Spinal cord (tissue), 10 donors: ENCODE measurements around the gene TBC1D2B. TPM values are rescaled to one million over a fixed set of nuclear protein-coding genes. Genes with fewer than 3 reads are reported as not detected.
A peak's percentile ranks its signal among the peaks of the same experiment; 100 is the strongest.

Experiments
- DNase-seq, 6 donors: peaks; one replicate each; pipeline versions ENCODE4 v3.0.0 to v3.0.0-alpha.2; 2013 to 2015; ENCODE audit warnings: low spot score in 6 of 6, low read depth in 4 of 6
- H3K27ac ChIP-seq: one replicate; pipeline ENCODE4 v1.5.1; 2013; ENCODE audit warnings: low read depth, low read length, control low read depth
- H3K27me3 ChIP-seq: one replicate; pipeline ENCODE4 v1.6.1; 2013; ENCODE audit warnings: low read length; ENCODE audit not compliant: control insufficient read depth, insufficient read depth
- H3K36me3 ChIP-seq: one replicate; pipeline ENCODE4 v1.6.1; 2013; ENCODE audit warnings: low read length; ENCODE audit not compliant: control insufficient read depth, insufficient read depth
- H3K4me1 ChIP-seq: one replicate; pipeline ENCODE4 v1.6.1; 2013; ENCODE audit warnings: low read length; ENCODE audit not compliant: control insufficient read depth, insufficient read depth
- H3K4me3 ChIP-seq: one replicate; pipeline ENCODE4 v1.5.1; 2013; ENCODE audit warnings: low read depth, low read length, control low read depth
- H3K9me3 ChIP-seq: one replicate; pipeline ENCODE4 v1.6.1; 2013; ENCODE audit warnings: low read length; ENCODE audit not compliant: control insufficient read depth, insufficient read depth
- WGBS: methylation state at CpG from one replicate; pipeline ENCODE4 v1.1.5; 2013; ENCODE audit warnings: missing lambda C conversion rate; ENCODE audit not compliant: insufficient coverage; 5-methylcytosine and 5-hydroxymethylcytosine counted together
- polyA plus RNA-seq, 2 donors: library from polyadenylated mRNA; unstranded; fragments of 120-200 nt; gene quantifications; one replicate each; pipeline ENCODE4 v1.2.1, GENCODE V29; 2013; ENCODE audit not compliant: insufficient read length in 2 of 2
- total RNA-seq, 2 donors: library from RNA; depleted of rRNA in 1 of 2; stranded (reverse); fragments of 120-200 nt in 1 of 2; fragments of >200 nt in 1 of 2; gene quantifications; one replicate each; pipeline versions ENCODE4 v1.2.3 to v1.2.4, GENCODE V29; 2013 to 2014
- donor health status: healthy.

The TBC1D2B gene
- total and polyA plus RNA-seq, 4 donors = 21.0 to 41.7 (median 27.6) TPM

DNA sequence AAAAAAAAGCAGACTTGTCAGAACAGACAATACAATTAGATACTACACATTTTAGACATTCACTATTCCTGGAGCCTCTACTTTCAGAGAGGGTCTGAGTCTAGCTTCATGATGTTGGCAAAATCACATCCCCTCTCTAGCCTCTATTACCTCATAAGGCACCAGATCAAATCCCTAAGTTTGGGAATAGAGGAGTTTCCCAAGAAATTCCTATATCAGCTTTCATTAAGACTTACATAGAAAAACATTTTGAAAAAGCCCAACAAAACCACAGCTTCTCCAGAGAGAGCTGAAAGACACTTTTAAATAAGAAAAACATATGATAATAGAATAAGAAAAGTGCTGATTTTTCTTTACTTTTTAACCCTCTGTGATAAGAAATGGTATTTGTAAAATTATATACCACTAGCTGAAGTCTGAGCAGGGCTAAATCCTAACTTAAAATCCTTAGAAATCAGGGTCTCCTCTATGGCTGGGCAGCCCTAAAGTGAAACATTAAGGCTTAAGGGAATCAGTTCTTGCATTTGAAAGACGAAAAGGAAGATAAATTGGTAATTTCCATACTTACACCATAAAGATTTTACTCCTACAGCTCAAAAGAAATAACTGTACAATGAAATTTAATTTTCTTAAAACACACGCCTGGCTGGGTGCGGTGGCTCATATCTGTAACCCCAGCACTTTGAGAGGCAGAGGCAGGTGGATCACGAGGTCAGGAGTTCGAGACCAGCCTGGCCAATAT, 4.3 kb downstream of the TBC1D2B start:
- H3K4me1 ChIP-seq = peaks cover 41% of the 10 kb centered on the region
- peak overlapping the region; percentile 71 for H3K27ac ChIP-seq
- 88% methylated on average over 4 of the region's 5 CpGs for WGBS
- H3K36me3 ChIP-seq = no peaks in the 10 kb centered on the region
- no peaks in the 10 kb centered on the region for H3K27me3 ChIP-seq
- no peak overlapping the region for H3K4me3 ChIP-seq
- DNase-seq = no peak
- no peaks in the 10 kb centered on the region for H3K9me3 ChIP-seq

DNA sequence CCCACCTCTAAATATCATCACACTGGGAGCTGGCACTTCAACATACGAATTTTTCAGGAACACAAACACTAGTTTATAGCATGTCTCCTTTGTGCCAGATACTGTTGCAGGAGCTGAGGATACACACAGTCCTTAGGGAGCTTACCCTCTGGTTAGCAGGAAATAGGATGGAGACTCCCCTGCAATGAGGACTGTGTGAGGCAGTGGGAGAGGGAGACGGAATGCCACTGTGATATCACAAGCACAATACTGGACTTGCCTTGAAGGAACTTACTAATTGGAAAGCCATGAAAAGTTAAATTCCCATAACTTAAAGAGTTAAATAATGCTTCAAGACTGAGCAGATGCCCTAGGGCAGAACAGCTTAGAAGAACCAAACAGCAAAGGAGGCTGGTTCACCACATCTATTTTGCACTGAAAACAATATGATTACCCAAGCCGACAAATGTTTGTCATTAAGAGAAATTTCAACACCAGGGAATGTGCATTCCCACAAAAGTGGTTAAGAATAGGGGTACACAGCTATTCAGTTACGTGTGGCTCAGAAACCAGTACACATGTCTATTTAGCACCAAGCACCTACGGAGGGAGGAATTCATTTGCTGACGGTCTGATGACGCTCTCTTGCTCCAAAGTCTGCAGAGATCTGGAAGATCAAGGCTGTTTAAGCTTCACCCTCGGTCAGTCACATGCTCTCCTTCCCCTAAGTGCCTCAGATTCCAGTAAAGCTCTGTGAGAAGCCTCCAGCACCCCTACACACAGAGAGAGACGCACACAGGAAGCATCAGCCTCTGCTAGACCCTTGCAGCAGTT, 5.2 kb downstream of the TBC1D2B start:
- Histone ChIP-seq H3K9me3 (no peaks in the 10 kb centered on the region), H3K36me3 (no peaks in the 10 kb centered on the region), H3K4me3 (no peak overlapping the region), H3K27ac (peak overlapping the region; percentile 71), H3K27me3 (no peaks in the 10 kb centered on the region), H3K4me1 (peaks cover 44% of the 10 kb centered on the region)
- peak in 1 of 6 donors; percentile 53 for DNase-seq
- WGBS = 26% methylated on average over 5 of the region's 9 CpGs

- H3K36me3 ChIP-seq = no peaks in the 10 kb centered on the region
- H3K4me3 ChIP-seq = no peak overlapping the region
- H3K27ac ChIP-seq = peak overlapping the region; percentile 71
- H3K9me3 ChIP-seq = no peaks in the 10 kb centered on the region
- peaks cover 40% of the 10 kb centered on the region for H3K4me1 ChIP-seq
- H3K27me3 ChIP-seq = no peaks in the 10 kb centered on the region
- DNase-seq = no peak
- 100% methylated on average over 1 of the region's 2 CpGs for WGBS
Measured at GRCh38 chr15:78071383-78071782, 6.1 kb downstream of the TBC1D2B start.

DNA sequence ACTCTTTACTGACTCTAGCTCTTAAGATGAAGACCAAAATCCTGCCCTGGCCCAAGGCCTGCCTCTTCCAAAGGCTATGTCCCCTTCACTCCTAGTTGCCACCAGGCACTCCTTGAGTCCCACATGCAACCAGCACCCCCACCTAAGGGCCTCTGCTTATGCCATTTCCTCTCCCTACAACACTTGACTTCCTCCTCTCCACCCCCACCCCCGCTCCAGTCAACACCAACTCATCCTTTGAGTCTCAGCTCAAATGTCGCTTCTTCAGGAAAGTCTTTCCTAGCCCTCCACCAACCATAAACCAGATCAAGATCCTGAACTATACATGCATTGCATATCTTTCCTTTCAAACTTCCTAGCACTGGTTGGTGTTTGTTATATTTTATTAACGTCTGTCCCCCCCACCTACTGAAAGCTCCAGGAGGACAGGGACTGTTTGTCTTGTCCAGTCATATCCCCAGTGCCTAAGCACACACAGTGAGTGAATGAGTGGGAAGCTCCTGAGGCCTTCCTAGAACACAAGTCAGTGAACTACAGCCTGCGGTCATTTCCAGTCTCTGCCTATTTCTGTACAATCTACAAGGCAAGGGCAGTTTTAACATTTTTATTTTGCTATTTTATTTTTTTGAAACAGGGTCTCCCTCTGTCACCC, 7.3 kb downstream of the TBC1D2B start:
- no peak for DNase-seq
- no peaks in the 10 kb centered on the region for H3K36me3 ChIP-seq
- no peaks in the 10 kb centered on the region for H3K27me3 ChIP-seq
- H3K27ac ChIP-seq = no peak overlapping the region
- peaks cover 40% of the 10 kb centered on the region for H3K4me1 ChIP-seq
- WGBS = 88% methylated on average over 3 of the region's 4 CpGs
- H3K9me3 ChIP-seq = no peaks in the 10 kb centered on the region
- no peak overlapping the region for H3K4me3 ChIP-seq

GRCh38 chr15:78069462-78070029, 8.0 kb downstream of the TBC1D2B start:
- 76% methylated on average over 4 of the region's 5 CpGs for WGBS
- no peaks in the 10 kb centered on the region for H3K9me3 ChIP-seq
- H3K4me3 ChIP-seq = no peak overlapping the region
- no peak for DNase-seq
- H3K4me1 ChIP-seq = peaks cover 41% of the 10 kb centered on the region
- no peaks in the 10 kb centered on the region for H3K27me3 ChIP-seq
- H3K27ac ChIP-seq = no peak overlapping the region
- no peaks in the 10 kb centered on the region for H3K36me3 ChIP-seq

DNA sequence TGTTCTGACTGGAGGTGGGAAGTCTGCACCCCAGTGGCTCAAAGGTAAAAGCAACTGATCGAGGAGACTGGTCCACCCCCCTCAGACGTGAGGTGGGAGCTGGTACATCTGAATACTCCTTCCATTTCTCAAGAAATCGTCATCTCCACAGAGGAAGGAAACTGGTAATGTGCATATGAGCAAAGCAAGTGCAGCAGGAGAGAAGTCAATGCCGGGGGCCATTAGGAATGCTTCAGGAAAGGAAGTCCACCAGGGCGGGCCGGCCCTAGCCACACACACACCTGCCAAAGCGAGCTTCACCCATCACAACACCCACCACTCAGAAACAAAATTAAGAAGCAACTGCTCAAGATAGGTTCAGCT, 8.5 kb downstream of the TBC1D2B start:
- no peak overlapping the region for H3K4me3 ChIP-seq
- H3K4me1 ChIP-seq = peaks cover 41% of the 10 kb centered on the region
- DNase-seq = no peak
- no peaks in the 10 kb centered on the region for H3K9me3 ChIP-seq
- no peaks in the 10 kb centered on the region for H3K36me3 ChIP-seq
- H3K27ac ChIP-seq = no peak overlapping the region
- no peaks in the 10 kb centered on the region for H3K27me3 ChIP-seq
- 77% methylated on average over 4 of the region's 7 CpGs for WGBS

GRCh38 chr15:78067328-78068228, 9.9 kb downstream of the TBC1D2B start:
- WGBS = 60% methylated on average over 1 of the region's 1 CpG
- peak overlapping the region; percentile 70 for H3K27ac ChIP-seq
- H3K4me3 ChIP-seq = no peak overlapping the region
- H3K9me3 ChIP-seq = no peaks in the 10 kb centered on the region
- no peaks in the 10 kb centered on the region for H3K36me3 ChIP-seq
- H3K4me1 ChIP-seq = peaks cover 35% of the 10 kb centered on the region
- H3K27me3 ChIP-seq = no peaks in the 10 kb centered on the region
- peak in 1 of 6 donors; percentile 63 for DNase-seq

DNA sequence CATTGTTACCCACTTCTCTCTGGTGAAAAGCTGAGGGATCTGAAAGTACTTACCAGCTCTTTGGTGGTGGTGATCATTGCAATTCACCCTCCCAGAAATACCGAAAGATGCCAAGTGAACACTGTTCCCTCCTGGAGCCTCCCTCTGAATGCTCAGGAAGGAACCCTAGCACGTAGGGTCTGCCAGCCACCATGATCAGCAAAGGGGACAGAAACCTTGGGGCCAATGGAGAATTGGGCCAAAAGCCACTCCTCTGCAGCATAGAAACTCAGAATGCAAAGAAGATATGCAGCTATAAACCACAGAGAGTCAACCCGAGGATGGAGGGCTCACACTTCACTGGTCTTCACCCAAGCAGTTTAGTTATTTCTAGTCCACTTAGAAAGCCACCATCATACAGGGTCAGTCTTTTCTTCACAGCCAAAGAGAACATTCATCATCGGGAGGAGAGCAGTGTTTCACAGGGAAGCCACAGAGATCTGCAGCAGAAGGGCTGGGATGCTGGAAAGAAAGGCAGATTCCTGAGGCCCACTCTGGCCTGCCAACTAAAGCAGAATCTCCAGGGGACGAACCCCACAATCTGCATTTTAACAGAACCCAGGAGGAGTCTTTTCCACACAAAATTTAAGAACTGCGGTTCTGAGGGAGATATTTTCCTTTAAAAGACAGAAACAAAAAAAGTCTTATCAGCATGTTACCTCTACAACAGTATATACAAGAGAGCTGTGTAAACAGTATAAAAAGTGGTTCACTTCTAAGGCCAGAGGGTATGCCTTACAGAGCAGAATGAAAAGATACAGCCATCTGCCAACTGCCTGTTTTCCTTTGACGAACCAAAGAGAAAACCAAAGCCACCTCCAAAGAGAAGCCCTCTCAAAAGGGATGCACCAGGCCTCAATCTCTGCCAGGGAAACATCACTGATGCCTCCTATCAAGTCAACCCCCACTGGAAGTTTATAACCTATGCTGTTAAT, 11.3 kb downstream of the TBC1D2B start:
- H3K9me3 ChIP-seq = no peaks in the 10 kb centered on the region
- DNase-seq = no peak
- H3K36me3 ChIP-seq = no peaks in the 10 kb centered on the region
- WGBS = 54% methylated on average over 4 of the region's 7 CpGs
- H3K27me3 ChIP-seq = no peaks in the 10 kb centered on the region
- peaks cover 35% of the 10 kb centered on the region for H3K4me1 ChIP-seq
- H3K27ac ChIP-seq = peak overlapping the region; percentile 86
- H3K4me3 ChIP-seq = no peak overlapping the region
